HCT116 (cell line): Measurements from ENCODE around the gene PIP5KL1.
A peak's percentile ranks its signal among the peaks of the same experiment; 100 is the strongest.

Experiments used
- CEBPB ChIP-seq: IDR thresholded peaks from 2 replicates; pipeline ENCODE4 v1.6.1; 2012; ENCODE audit warnings: low read depth
- CTCF ChIP-seq, 3 experiments: fragments of 200-600 bp in 1 of 3; sonication (generic) in 1 of 3; IDR thresholded peaks in 2 of 3; conservative IDR thresholded peaks in 1 of 3; 2 replicates each; pipeline ENCODE4 v1.5.1; 2012 to 2017; ENCODE audit warnings: low read depth in 2 of 3, low read length in 2 of 3, antibody characterized with exemption in 1 of 3, borderline replicate concordance in 1 of 3, control low read depth in 1 of 3, mild to moderate bottlenecking in 1 of 3, mixed read lengths in 1 of 3, mixed run types in 1 of 3, moderate library complexity in 1 of 3; ENCODE audit not compliant: insufficient read depth in 1 of 3
- EZH2 ChIP-seq: fragments of 200-600 bp; sonication (generic); IDR thresholded peaks from 2 replicates; pipeline ENCODE4 v1.6.1; 2017; ENCODE audit warnings: antibody characterized with exemption, mixed run types
- JUND ChIP-seq: IDR thresholded peaks from 2 replicates; pipeline ENCODE4 v1.6.1; 2012
- POLR2A ChIP-seq: IDR thresholded peaks from 2 replicates; pipeline ENCODE4 v1.7.0; 2011; ENCODE audit warnings: borderline replicate concordance; ENCODE audit not compliant: insufficient read depth, insufficient read length; ENCODE audit errors: extremely low read depth
- TCF7L2 ChIP-seq: IDR thresholded peaks from 2 replicates; pipeline ENCODE4 v1.7.0; 2011; ENCODE audit warnings: borderline replicate concordance, inconsistent platforms; ENCODE audit not compliant: insufficient read depth, insufficient read length; ENCODE audit errors: extremely low read depth
- YY1 ChIP-seq: IDR thresholded peaks from 2 replicates; pipeline ENCODE4 v1.6.1; 2011; ENCODE audit warnings: low read length, low read depth, moderate library complexity, mild to moderate bottlenecking; ENCODE audit not compliant: insufficient replicate concordance; ENCODE audit errors: extremely low read depth

- TF ChIP-seq CTCF (IDR thresholded peaks at IDR 0.05 in 2 of 3, conservative IDR thresholded peaks at IDR 0.05 in 1 of 3; ENCODE audit: borderline replicate concordance in 1 of 3, insufficient read depth in 1 of 3, low read depth in 2 of 3, low read length in 2 of 3) (no peak), CEBPB (no peak), POLR2A (peak; percentile 1), TCF7L2 (no peak), EZH2 (no peak), YY1 (no peak), JUND (no peak)
Measured at GRCh38 chr9:127929625-127929979, 975 bp downstream of the PIP5KL1 start.
